ENCODE measurements around the gene CDH11.

DNA sequence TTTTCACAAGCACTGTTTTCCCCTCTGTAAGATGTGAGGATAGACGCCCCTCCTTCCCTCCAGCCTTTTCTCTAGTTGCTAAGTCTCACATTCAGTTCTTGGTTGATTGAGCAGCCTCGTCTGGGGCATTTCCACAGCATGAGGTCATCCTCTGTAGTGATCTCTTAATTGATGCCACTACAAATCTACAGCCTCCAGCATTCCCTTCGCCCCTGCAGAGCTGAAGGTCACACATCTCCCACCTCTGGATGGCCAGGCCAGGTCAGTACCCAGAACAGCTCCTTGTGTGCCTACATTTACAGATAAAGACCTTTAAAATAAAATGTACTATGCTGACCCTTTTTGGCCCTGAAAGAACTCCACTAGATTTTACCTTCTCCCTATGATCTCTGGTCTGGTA, 32.5 kb upstream of the CDH11 start:
- TF ChIP-seq, protein P1, sequence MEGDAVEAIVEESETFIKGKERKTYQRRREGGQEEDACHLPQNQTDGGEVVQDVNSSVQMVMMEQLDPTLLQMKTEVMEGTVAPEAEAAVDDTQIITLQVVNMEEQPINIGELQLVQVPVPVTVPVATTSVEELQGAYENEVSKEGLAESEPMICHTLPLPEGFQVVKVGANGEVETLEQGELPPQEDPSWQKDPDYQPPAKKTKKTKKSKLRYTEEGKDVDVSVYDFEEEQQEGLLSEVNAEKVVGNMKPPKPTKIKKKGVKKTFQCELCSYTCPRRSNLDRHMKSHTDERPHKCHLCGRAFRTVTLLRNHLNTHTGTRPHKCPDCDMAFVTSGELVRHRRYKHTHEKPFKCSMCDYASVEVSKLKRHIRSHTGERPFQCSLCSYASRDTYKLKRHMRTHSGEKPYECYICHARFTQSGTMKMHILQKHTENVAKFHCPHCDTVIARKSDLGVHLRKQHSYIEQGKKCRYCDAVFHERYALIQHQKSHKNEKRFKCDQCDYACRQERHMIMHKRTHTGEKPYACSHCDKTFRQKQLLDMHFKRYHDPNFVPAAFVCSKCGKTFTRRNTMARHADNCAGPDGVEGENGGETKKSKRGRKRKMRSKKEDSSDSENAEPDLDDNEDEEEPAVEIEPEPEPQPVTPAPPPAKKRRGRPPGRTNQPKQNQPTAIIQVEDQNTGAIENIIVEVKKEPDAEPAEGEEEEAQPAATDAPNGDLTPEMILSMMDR (conservative IDR thresholded peaks at IDR 0.05; ENCODE audit: low read length) = no peak
- no peak for TF ChIP-seq EZH2phosphoT487 (IDR thresholded peaks at IDR 0.05; ENCODE audit: borderline replicate concordance)

All from Loucy (cell line).